ENCODE data around the gene DPAGT1.
"Not testable (repeated sequence)": the region's sequence is repeated elsewhere in the genome, so short reads cannot be mapped to it uniquely, and the experiment has no call there.

DPAGT1 gene

GRCh38 chr11:119101759-119102423 is at the start of gene DPAGT1:
DPAGT1 (minus strand) TSS chr11:119101853; CDS start chr11:119101655, 198 bp downstream.
- peak; percentile 98 for DNase-seq (ENCODE audit: low spot score)

- DNase-seq (ENCODE audit: low spot score) = no peak
Measured at GRCh38 chr11:119149786-119150275, 48.2 kb upstream of the DPAGT1 start.

GRCh38 chr11:119149018-119149785 is 47.5 kb upstream of the DPAGT1 start, which contains the start of gene ABCG4:
ABCG4 (plus strand) TSS chr11:119149052; CDS start chr11:119149966, 914 bp downstream.
- DNase-seq (ENCODE audit: low spot score) = no peak

GRCh38 chr11:119148720-119149017 is 47.0 kb upstream of the DPAGT1 start:
- DNase-seq (ENCODE audit: low spot score) = no peak

- no peak for DNase-seq (ENCODE audit: low spot score)
Measured at GRCh38 chr11:119147604-119148333, 46.1 kb upstream of the DPAGT1 start.

- no peak for DNase-seq (ENCODE audit: low spot score)
Measured at GRCh38 chr11:119145551-119145950, 43.9 kb upstream of the DPAGT1 start.

GRCh38 chr11:119144825-119145486 is 43.3 kb upstream of the DPAGT1 start:
- peak; percentile 77 for DNase-seq (ENCODE audit: low spot score)

GRCh38 chr11:119139276-119139675 is 37.6 kb upstream of the DPAGT1 start:
- not testable (repeated sequence) for DNase-seq (ENCODE audit: low spot score)

GRCh38 chr11:119134389-119134978 is 32.8 kb upstream of the DPAGT1 start:
- DNase-seq (ENCODE audit: low spot score) = no peak

- no peak for DNase-seq (ENCODE audit: low spot score)
Measured at GRCh38 chr11:119130662-119131061, 29.0 kb upstream of the DPAGT1 start.

- DNase-seq (ENCODE audit: low spot score) = peak; percentile 30
Measured at GRCh38 chr11:119126675-119127268, 25.1 kb upstream of the DPAGT1 start.

GRCh38 chr11:119125821-119126220 is 24.2 kb upstream of the DPAGT1 start:
- no peak for DNase-seq (ENCODE audit: low spot score)

- no peak for DNase-seq (ENCODE audit: low spot score)
Measured at GRCh38 chr11:119121811-119122124, 20.1 kb upstream of the DPAGT1 start.

- peak; percentile 99 for DNase-seq (ENCODE audit: low spot score)
Measured at GRCh38 chr11:119121008-119121810, 19.6 kb upstream of the DPAGT1 start, which contains the start of gene HINFP. HINFP (plus strand) TSS chr11:119121580; CDS start chr11:119126945, 5,365 bp downstream.

GRCh38 chr11:119120639-119121007 is 19.0 kb upstream of the DPAGT1 start:
- no peak for DNase-seq (ENCODE audit: low spot score)

- DNase-seq (ENCODE audit: low spot score) = no peak
Measured at GRCh38 chr11:119118946-119119345, 17.3 kb upstream of the DPAGT1 start.

GRCh38 chr11:119118227-119118626 is 16.6 kb upstream of the DPAGT1 start:
- DNase-seq (ENCODE audit: low spot score) = no peak

- DNase-seq (ENCODE audit: low spot score) = no peak
Measured at GRCh38 chr11:119117004-119117706, 15.5 kb upstream of the DPAGT1 start.

GRCh38 chr11:119116601-119117000 is 14.9 kb upstream of the DPAGT1 start:
- no peak for DNase-seq (ENCODE audit: low spot score)

GRCh38 chr11:119116235-119116594 is 14.6 kb upstream of the DPAGT1 start:
- no peak for DNase-seq (ENCODE audit: low spot score)

Measured in kidney tubule cell (primary cell).